Measurements from ENCODE around the gene CKAP4. TPM values are rescaled to one million over a fixed set of nuclear protein-coding genes. Genes with fewer than 3 reads are reported as not detected.

The CKAP4 gene
- total RNA-seq, 1 donor from 2014 or later, result 56.8 TPM

- DNase-seq (ENCODE audit: low spot score), result no peak
- intact Hi-C loops (cut with DNase I), result no loop called here
These were observed 28.8 kb downstream of the CKAP4 start for GRCh38 chr12:106219043-106219442.

GRCh38 chr12:106217706-106218105 lies 30.1 kb downstream of the CKAP4 start:
- no peak for DNase-seq (ENCODE audit: low spot score)
- intact Hi-C loops (cut with DNase I), result no loop called here

GRCh38 chr12:106214571-106214970 lies 33.2 kb downstream of the CKAP4 start:
- intact Hi-C loops (cut with DNase I), result no loop called here

GRCh38 chr12:106213662-106214061 lies 34.2 kb downstream of the CKAP4 start:
- DNase-seq (ENCODE audit: low spot score), result no peak

More at GRCh38 chr12:106214571-106214970, 33.2 kb downstream of the CKAP4 start:
- no peak for DNase-seq (ENCODE audit: low spot score)

GRCh38 chr12:106211973-106212372 lies 35.8 kb downstream of the CKAP4 start:
- intact Hi-C loops (cut with DNase I), result no loop called here
- no peak for DNase-seq (ENCODE audit: low spot score)

More at GRCh38 chr12:106213662-106214061, 34.2 kb downstream of the CKAP4 start:
- intact Hi-C loops (cut with DNase I), result no loop called here

GRCh38 chr12:106205208-106206069 lies 42.4 kb downstream of the CKAP4 start:
- peak; percentile 81 for DNase-seq (ENCODE audit: low spot score)
- intact Hi-C loops (cut with DNase I), result loop anchor here (2.0 to 10.0 kb wide), 4 partner anchors 68 to 785 kb away; partner anchors contain the start of gene NUAK1

GRCh38 chr12:106204312-106204711 lies 43.5 kb downstream of the CKAP4 start:
- no peak for DNase-seq (ENCODE audit: low spot score)
- intact Hi-C loops (cut with DNase I), result loop anchor here (2.0 to 10.0 kb wide), 3 partner anchors 220 to 784 kb away; no protein-coding TSS in a partner anchor

GRCh38 chr12:106197906-106198623 lies 49.8 kb downstream of the CKAP4 start:
- no peak for DNase-seq (ENCODE audit: low spot score)
- intact Hi-C loops (cut with DNase I), result no loop called here

GRCh38 chr12:106195621-106196027 lies 52.2 kb downstream of the CKAP4 start:
- intact Hi-C loops (cut with DNase I), result no loop called here

GRCh38 chr12:106194351-106194750 lies 53.5 kb downstream of the CKAP4 start:
- no peak for DNase-seq (ENCODE audit: low spot score)
- intact Hi-C loops (cut with DNase I), result loop anchor here (5.0 kb wide), 1 partner anchor 42 kb away; no protein-coding TSS in a partner anchor

More at GRCh38 chr12:106195621-106196027, 52.2 kb downstream of the CKAP4 start:
- DNase-seq (ENCODE audit: low spot score), result no peak

- intact Hi-C loops (cut with DNase I), result loop anchor here (5.0 kb wide), 1 partner anchor 41 kb away; no protein-coding TSS in a partner anchor
- no peak for DNase-seq (ENCODE audit: low spot score)
These were observed 54.2 kb downstream of the CKAP4 start for GRCh38 chr12:106193394-106194215.

- DNase-seq (ENCODE audit: low spot score), result no peak
- intact Hi-C loops (cut with DNase I), result loop anchor here (5.0 kb wide), 1 partner anchor 41 kb away; no protein-coding TSS in a partner anchor
These were observed 55.0 kb downstream of the CKAP4 start for GRCh38 chr12:106192659-106193393.

GRCh38 chr12:106190581-106190980 lies 57.2 kb downstream of the CKAP4 start:
- no peak for DNase-seq (ENCODE audit: low spot score)
- intact Hi-C loops (cut with DNase I), result loop anchor here (5.0 kb wide), 1 partner anchor 38 kb away; no protein-coding TSS in a partner anchor

- intact Hi-C loops (cut with DNase I), result no loop called here
- DNase-seq (ENCODE audit: low spot score), result no peak
These were observed 58.5 kb downstream of the CKAP4 start for GRCh38 chr12:106189341-106189740.

GRCh38 chr12:106188256-106188655 lies 59.6 kb downstream of the CKAP4 start:
- DNase-seq (ENCODE audit: low spot score), result no peak
- intact Hi-C loops (cut with DNase I), result no loop called here

Measured in cardiac septum (tissue), 1 donor.